ENCODE measurements around the gene RAD51B. TPM values are rescaled to one million over a fixed set of nuclear protein-coding genes. Genes with fewer than 3 reads are reported as not detected.
A peak's percentile ranks its signal among the peaks of the same experiment; 100 is the strongest.

The RAD51B gene
- total and polyA plus RNA-seq, 3 donors from 2014 or later = 5.5 to 22.5 (median 19.1) TPM

DNA sequence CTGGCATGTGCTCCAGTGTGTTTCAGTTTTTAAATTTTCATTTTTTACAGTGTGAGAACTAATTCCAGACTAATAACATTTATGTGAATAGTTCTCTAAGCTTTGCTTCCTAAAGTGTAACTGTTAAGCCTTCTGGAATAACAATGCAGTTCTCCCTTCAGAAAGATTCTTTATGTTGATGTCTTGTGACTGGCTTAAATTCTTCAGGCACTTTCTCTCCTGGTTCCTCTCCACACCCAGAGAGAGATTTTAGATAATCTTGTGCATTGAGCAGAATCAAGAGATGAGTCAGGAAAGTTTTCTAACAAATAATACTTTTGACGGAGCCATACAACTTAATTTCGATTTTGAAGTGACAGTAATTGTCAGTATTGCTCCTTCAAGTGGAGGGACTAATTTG lies 118.5 kb downstream of the RAD51B start:
- TF ChIP-seq, protein P1, sequence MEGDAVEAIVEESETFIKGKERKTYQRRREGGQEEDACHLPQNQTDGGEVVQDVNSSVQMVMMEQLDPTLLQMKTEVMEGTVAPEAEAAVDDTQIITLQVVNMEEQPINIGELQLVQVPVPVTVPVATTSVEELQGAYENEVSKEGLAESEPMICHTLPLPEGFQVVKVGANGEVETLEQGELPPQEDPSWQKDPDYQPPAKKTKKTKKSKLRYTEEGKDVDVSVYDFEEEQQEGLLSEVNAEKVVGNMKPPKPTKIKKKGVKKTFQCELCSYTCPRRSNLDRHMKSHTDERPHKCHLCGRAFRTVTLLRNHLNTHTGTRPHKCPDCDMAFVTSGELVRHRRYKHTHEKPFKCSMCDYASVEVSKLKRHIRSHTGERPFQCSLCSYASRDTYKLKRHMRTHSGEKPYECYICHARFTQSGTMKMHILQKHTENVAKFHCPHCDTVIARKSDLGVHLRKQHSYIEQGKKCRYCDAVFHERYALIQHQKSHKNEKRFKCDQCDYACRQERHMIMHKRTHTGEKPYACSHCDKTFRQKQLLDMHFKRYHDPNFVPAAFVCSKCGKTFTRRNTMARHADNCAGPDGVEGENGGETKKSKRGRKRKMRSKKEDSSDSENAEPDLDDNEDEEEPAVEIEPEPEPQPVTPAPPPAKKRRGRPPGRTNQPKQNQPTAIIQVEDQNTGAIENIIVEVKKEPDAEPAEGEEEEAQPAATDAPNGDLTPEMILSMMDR (IDR thresholded peaks at IDR 0.05) = no peak
- TF ChIP-seq POLR2A (IDR thresholded peaks at IDR 0.05) = no peak
- H3K36me3 ChIP-seq (ENCODE audit: low read depth, missing control alignments) = no peaks in the 10 kb centered on the region
- H3K27ac ChIP-seq = no peak overlapping the region
- WGBS, 2 donors = 94 to 98% methylated on average over 2 of the region's 2 CpGs
- no peaks in the 10 kb centered on the region for H3K9me3 ChIP-seq
- intact Hi-C loops (cut with DNase I; ENCODE audit: low total_unique reads) = no loop called here
- no peak overlapping the region for H3K4me3 ChIP-seq
- H3K4me1 ChIP-seq = peaks cover 4% of the 10 kb centered on the region
- no peaks in the 10 kb centered on the region for H3K27me3 ChIP-seq
- DNase-seq = no peak

DNA sequence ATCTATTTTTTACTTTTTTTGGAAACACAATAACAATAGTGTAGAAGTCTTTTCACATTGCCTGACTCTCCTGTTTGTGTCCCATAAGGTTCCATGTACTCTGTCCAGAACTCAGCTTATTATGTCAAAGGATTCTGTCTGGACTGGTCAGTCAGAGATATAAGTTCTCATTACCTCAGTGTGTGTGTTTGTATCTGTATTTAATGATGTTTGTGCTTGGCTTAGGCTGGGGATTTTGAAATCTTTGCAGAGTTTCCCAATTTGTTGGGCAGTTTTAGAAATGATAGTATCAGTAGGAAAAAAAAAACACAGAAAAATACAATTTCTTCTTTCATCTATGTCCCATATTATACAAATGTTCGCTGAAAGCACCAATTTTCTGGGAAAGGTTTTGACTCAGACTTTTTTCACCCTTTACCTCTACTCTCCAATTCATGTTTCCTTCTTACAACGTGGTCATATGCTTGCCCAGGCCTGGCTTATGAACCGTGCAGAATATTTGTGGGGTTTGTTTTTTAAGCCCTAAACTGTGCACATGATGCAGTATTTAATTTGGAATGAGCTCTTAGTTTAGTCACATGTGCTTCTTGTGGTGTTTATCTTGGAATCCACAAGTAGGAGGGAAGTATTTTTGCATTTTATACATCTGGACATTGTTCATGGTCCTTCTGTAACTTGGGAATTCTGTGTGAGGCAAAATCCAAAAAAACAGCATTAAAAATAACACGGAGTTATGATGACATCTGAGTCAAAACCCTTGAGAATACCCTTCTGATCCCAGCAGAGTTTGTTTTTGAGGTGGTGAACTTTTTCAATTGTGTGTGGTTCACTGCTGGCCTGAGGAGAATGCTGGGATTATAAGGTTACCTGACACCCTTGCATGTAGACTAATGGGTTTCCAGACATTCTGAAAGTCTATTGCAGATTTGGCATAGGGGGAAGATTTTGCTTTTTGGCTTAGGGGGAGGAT lies 121.2 kb downstream of the RAD51B start:
- Histone ChIP-seq H3K9me3 (no peaks in the 10 kb centered on the region), H3K36me3 (ENCODE audit: low read depth, missing control alignments) (no peaks in the 10 kb centered on the region), H3K4me1 (peaks cover 4% of the 10 kb centered on the region), H3K27me3 (no peaks in the 10 kb centered on the region), H3K27ac (peak overlapping the region; percentile 41 to 72), H3K4me3 (no peak overlapping the region)
- TF ChIP-seq, protein P1 (IDR thresholded peaks at IDR 0.05) = no peak
- no peak for TF ChIP-seq POLR2A (IDR thresholded peaks at IDR 0.05)
- DNase-seq = peak; percentile 50
- intact Hi-C loops (cut with DNase I; ENCODE audit: low total_unique reads) = loop anchor here (5.0 to 10.0 kb wide), 2 partner anchors 304 to 607 kb away; no protein-coding TSS in a partner anchor
- 36 to 47% methylated on average over 4 of the region's 4 CpGs for WGBS, 2 donors

DNA sequence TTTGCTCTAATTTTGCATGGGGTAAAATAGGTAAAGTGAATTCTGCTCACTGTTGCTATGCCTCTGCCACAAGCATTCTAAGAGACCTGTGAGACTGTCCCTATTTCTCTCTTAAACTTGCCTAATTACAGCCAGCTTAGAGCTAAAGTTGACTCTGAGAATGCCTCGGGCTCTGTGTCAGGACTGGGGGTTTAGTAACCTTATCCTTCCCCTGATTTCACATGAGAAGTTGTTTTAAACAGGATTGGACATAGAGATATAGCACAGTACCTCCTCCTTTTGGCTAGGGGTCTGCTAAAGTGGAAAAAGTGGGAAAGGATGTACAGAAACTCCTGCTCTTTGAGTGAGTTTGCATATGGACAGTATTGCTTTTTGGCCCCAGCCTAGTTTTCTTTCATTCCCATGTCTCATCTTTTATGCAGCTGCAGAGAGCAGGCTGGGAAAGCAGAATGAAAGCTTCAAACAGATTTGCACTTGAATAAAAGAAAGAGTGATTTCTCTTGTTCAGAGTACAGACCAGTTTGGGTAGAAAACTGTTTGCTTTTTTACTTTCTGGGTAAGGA lies 122.0 kb downstream of the RAD51B start:
- no peak for TF ChIP-seq POLR2A (IDR thresholded peaks at IDR 0.05)
- TF ChIP-seq, protein P1 (IDR thresholded peaks at IDR 0.05) = no peak
- peaks cover 4% of the 10 kb centered on the region for H3K4me1 ChIP-seq
- no peaks in the 10 kb centered on the region for H3K9me3 ChIP-seq
- H3K36me3 ChIP-seq (ENCODE audit: low read depth, missing control alignments) = no peaks in the 10 kb centered on the region
- intact Hi-C loops (cut with DNase I; ENCODE audit: low total_unique reads) = loop anchor here (5.0 to 10.0 kb wide), 2 partner anchors 303 to 606 kb away; no protein-coding TSS in a partner anchor
- no peak overlapping the region for H3K4me3 ChIP-seq
- no peaks in the 10 kb centered on the region for H3K27me3 ChIP-seq
- H3K27ac ChIP-seq = peak overlapping the region; percentile 41 to 72
- no peak for DNase-seq
- 31 to 37% methylated on average over 1 of the region's 1 CpG for WGBS, 2 donors

DNA sequence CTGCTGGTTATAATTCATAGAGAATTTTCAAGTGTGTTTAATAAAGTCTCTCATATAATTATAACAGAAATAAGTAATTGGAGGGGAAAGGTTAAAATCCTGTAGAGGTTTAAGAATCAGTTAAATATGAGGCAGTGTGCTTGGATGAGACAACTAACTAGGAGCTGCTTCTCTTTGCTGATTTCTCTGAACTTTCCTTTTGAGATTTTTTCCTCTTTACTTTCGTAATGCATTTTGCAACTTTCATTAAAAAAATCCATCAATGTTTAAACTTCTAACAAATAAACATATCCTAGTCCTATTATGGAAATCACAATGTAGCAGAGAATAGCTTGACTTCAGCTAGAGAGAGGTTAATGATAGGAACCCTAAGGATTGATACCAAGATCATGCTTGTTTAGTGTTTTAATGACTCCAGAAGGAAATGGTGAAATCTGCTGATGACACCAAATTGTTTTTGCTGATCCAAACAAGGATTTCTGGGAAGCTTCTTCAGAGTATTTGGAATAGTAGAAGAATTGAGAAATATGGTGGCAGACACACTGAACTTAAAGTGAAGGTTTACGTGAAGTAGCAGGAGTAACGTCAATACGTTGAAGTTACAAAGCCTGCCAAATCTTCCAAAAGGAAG lies 122.6 kb downstream of the RAD51B start:
- Histone ChIP-seq H3K9me3 (no peaks in the 10 kb centered on the region), H3K27me3 (no peaks in the 10 kb centered on the region), H3K36me3 (ENCODE audit: low read depth, missing control alignments) (no peaks in the 10 kb centered on the region), H3K4me1 (peaks cover 4% of the 10 kb centered on the region), H3K4me3 (no peak overlapping the region), H3K27ac (peak overlapping the region in 1 of 2 donors; percentile 72)
- intact Hi-C loops (cut with DNase I; ENCODE audit: low total_unique reads) = loop anchor here (5.0 to 10.0 kb wide), 2 partner anchors 303 to 605 kb away; no protein-coding TSS in a partner anchor
- TF ChIP-seq POLR2A (IDR thresholded peaks at IDR 0.05) = no peak
- TF ChIP-seq, protein P1 (IDR thresholded peaks at IDR 0.05) = no peak
- WGBS, 2 donors = 61 to 64% methylated on average over 4 of the region's 4 CpGs
- no peak for DNase-seq
